ENCODE data around the gene DMXL2. TPM values are rescaled to one million over a fixed set of nuclear protein-coding genes. Genes with fewer than 3 reads are reported as not detected.

The DMXL2 gene
- total RNA-seq, 3 donors from 2014 or later (not counting 1 experiment from before 2014, with no cell fraction given): 6.4 to 12.4 (median 11.3) TPM

- 82% methylated on average over 3 of the region's 3 CpGs for WGBS (ENCODE audit: insufficient coverage)
- intact Hi-C loops (cut with micrococcal nuclease): no loop called here
- TF ChIP-seq, protein P1, sequence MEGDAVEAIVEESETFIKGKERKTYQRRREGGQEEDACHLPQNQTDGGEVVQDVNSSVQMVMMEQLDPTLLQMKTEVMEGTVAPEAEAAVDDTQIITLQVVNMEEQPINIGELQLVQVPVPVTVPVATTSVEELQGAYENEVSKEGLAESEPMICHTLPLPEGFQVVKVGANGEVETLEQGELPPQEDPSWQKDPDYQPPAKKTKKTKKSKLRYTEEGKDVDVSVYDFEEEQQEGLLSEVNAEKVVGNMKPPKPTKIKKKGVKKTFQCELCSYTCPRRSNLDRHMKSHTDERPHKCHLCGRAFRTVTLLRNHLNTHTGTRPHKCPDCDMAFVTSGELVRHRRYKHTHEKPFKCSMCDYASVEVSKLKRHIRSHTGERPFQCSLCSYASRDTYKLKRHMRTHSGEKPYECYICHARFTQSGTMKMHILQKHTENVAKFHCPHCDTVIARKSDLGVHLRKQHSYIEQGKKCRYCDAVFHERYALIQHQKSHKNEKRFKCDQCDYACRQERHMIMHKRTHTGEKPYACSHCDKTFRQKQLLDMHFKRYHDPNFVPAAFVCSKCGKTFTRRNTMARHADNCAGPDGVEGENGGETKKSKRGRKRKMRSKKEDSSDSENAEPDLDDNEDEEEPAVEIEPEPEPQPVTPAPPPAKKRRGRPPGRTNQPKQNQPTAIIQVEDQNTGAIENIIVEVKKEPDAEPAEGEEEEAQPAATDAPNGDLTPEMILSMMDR (IDR thresholded peaks at IDR 0.05): no peak
- H3K4me3 Mint-ChIP-seq: no peak overlapping the region
- no peak overlapping the region for H3K4me3 ChIP-seq (ENCODE audit: low read length)
- ATAC-seq (no peak), DNase-seq (no peak)
- H3K27me3 Mint-ChIP-seq (ENCODE audit: low read depth in 2 of 2): peaks cover 0 to 5% of the 10 kb centered on the region in 2 donors
- H3K27ac ChIP-seq (ENCODE audit: low read length): no peak overlapping the region
- no peak overlapping the region for H3K27ac Mint-ChIP-seq
- H3K9me3 ChIP-seq (ENCODE audit: control insufficient read depth, insufficient read depth, low read length): no peaks in the 10 kb centered on the region
- H3K9me3 Mint-ChIP-seq: no peaks in the 10 kb centered on the region
- H3K27me3 ChIP-seq (ENCODE audit: control insufficient read depth, insufficient read depth, low read length): no peaks in the 10 kb centered on the region
- H3K36me3 ChIP-seq (ENCODE audit: control insufficient read depth, insufficient read depth, low read length): no peaks in the 10 kb centered on the region
- no peaks in the 10 kb centered on the region for H3K4me1 ChIP-seq (ENCODE audit: control insufficient read depth, insufficient read depth, low read length)
- peaks cover 0 to 7% of the 10 kb centered on the region in 2 donors for H3K4me1 Mint-ChIP-seq
- no peaks in the 10 kb centered on the region for H3K36me3 Mint-ChIP-seq
These were observed 20.1 kb downstream of the DMXL2 start for GRCh38 chr15:51602484-51602883.

DNA sequence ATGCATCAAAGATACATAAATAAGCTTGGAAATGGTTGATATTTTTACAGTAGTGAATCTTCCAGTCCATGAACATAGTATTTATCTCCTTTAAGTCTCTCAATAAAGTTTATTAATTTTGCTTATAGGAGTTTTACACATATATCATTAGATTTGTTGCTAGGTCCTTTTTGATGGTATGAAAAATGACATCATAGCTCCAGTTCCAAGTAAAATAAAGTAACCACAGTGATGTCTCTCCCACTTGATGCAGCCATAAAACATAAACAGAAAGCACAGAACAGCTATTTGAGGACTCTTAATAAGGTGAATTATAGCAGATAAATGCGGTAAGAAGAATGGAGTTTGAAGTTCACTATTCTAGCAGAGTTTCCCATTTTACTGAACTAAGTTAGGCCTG, 20.8 kb downstream of the DMXL2 start:
- Histone ChIP-seq H3K4me1 (ENCODE audit: control insufficient read depth, insufficient read depth, low read length) (no peaks in the 10 kb centered on the region), H3K4me3 (ENCODE audit: low read length) (no peak overlapping the region), H3K36me3 (ENCODE audit: control insufficient read depth, insufficient read depth, low read length) (no peaks in the 10 kb centered on the region), H3K9me3 (ENCODE audit: control insufficient read depth, insufficient read depth, low read length) (no peaks in the 10 kb centered on the region), H3K27ac (ENCODE audit: low read length) (no peak overlapping the region), H3K27me3 (ENCODE audit: control insufficient read depth, insufficient read depth, low read length) (no peaks in the 10 kb centered on the region)
- Mint-ChIP-seq H3K9me3 (no peaks in the 10 kb centered on the region), H3K4me1 (peaks cover 0 to 7% of the 10 kb centered on the region in 2 donors), H3K27ac (no peak overlapping the region), H3K27me3 (ENCODE audit: low read depth in 2 of 2) (peaks cover 0 to 5% of the 10 kb centered on the region in 2 donors), H3K36me3 (no peaks in the 10 kb centered on the region), H3K4me3 (no peak overlapping the region)
- DNase-seq (no peak), ATAC-seq (no peak)
- 92% methylated on average over 1 of the region's 1 CpG for WGBS (ENCODE audit: insufficient coverage)
- intact Hi-C loops (cut with micrococcal nuclease): no loop called here
- TF ChIP-seq, protein P1 (IDR thresholded peaks at IDR 0.05): no peak

DNA sequence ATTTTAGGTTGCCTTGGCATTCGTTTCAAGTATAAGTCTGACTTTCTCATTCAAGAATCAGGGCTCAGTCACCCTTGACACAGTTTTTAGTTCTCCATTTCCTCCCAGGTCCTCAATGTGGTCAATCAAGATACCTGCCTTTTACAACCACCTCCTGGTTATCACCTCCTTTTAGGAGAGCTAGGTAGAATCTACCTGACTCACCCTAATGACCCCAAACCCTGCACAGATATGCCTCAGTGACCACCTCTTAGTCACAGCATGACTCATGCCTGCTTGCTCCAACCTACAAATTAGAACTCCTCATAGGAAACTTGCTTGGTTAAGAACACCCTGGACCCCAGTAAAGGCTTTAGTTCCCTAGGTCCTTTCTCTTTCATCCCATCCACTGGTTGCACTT, 22.5 kb downstream of the DMXL2 start:
- intact Hi-C loops (cut with micrococcal nuclease): no loop called here
- ATAC-seq (no peak), DNase-seq (no peak)
- Mint-ChIP-seq H3K27ac (no peak overlapping the region), H3K27me3 (ENCODE audit: low read depth in 2 of 2) (peaks cover 0 to 5% of the 10 kb centered on the region in 2 donors), H3K36me3 (no peaks in the 10 kb centered on the region), H3K4me3 (no peak overlapping the region), H3K9me3 (no peaks in the 10 kb centered on the region), H3K4me1 (peaks cover 0 to 7% of the 10 kb centered on the region in 2 donors)
- no peaks in the 10 kb centered on the region for H3K27me3 ChIP-seq (ENCODE audit: control insufficient read depth, insufficient read depth, low read length)
- H3K27ac ChIP-seq (ENCODE audit: low read length): no peak overlapping the region
- H3K4me1 ChIP-seq (ENCODE audit: control insufficient read depth, insufficient read depth, low read length): no peaks in the 10 kb centered on the region
- TF ChIP-seq, protein P1 (IDR thresholded peaks at IDR 0.05): no peak
- H3K9me3 ChIP-seq (ENCODE audit: control insufficient read depth, insufficient read depth, low read length): no peaks in the 10 kb centered on the region
- 47% methylated on average over 1 of the region's 1 CpG for WGBS (ENCODE audit: insufficient coverage)
- H3K4me3 ChIP-seq (ENCODE audit: low read length): no peak overlapping the region
- no peaks in the 10 kb centered on the region for H3K36me3 ChIP-seq (ENCODE audit: control insufficient read depth, insufficient read depth, low read length)

GRCh38 chr15:51589881-51590568, 32.5 kb downstream of the DMXL2 start:
- no peak overlapping the region for H3K4me3 Mint-ChIP-seq
- 76% methylated on average over 2 of the region's 2 CpGs for WGBS (ENCODE audit: insufficient coverage)
- H3K9me3 ChIP-seq (ENCODE audit: control insufficient read depth, insufficient read depth, low read length): no peaks in the 10 kb centered on the region
- H3K27me3 Mint-ChIP-seq (ENCODE audit: low read depth in 2 of 2): peaks cover 0 to 3% of the 10 kb centered on the region in 2 donors
- H3K4me3 ChIP-seq (ENCODE audit: low read length): no peak overlapping the region
- intact Hi-C loops (cut with micrococcal nuclease): no loop called here
- H3K36me3 Mint-ChIP-seq: peaks cover 13% of the 10 kb centered on the region
- no peaks in the 10 kb centered on the region for H3K4me1 Mint-ChIP-seq
- no peak for DNase-seq
- H3K4me1 ChIP-seq (ENCODE audit: control insufficient read depth, insufficient read depth, low read length): no peaks in the 10 kb centered on the region
- no peak for ATAC-seq
- H3K27ac Mint-ChIP-seq: no peak overlapping the region
- H3K27ac ChIP-seq (ENCODE audit: low read length): no peak overlapping the region
- no peaks in the 10 kb centered on the region for H3K36me3 ChIP-seq (ENCODE audit: control insufficient read depth, insufficient read depth, low read length)
- H3K27me3 ChIP-seq (ENCODE audit: control insufficient read depth, insufficient read depth, low read length): peaks cover 4% of the 10 kb centered on the region
- peaks cover 8 to 11% of the 10 kb centered on the region in 2 donors for H3K9me3 Mint-ChIP-seq
- TF ChIP-seq, protein P1 (IDR thresholded peaks at IDR 0.05): no peak

Data from natural killer cell (primary cell).